NB4 (cell line): ENCODE results near the gene ARCN1.
A peak's percentile ranks its signal among the peaks of the same experiment; 100 is the strongest.

Experiments used
- POLR2A ChIP-seq: IDR thresholded peaks from 2 replicates; pipeline ENCODE4 v1.6.1; 2011; ENCODE audit warnings: mild to moderate bottlenecking; ENCODE audit not compliant: insufficient read length; ENCODE audit errors: extremely low read depth
- TF ChIP-seq, protein P1 (sequence below): IDR thresholded peaks from one replicate; pipeline ENCODE4 v1.5.1; 2012; ENCODE audit warnings: low read depth, low read length

DNA sequence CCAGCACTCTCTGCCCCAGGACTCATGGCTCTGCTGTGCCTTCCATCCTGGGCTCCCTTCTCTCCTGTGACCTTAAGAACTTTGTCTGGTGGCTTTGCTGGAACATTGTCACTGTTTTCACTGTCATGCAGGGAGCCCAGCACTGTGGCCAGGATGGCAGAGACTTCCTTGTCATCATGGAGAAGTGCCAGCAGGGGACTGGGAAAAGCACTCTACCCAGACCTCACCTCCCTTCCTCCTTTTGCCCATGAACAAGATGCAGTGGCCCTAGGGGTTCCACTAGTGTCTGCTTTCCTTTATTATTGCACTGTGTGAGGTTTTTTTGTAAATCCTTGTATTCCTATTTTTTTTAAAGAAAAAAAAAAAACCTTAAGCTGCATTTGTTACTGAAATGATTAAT lies 47.9 kb upstream of the ARCN1 start:
- TF ChIP-seq, protein P1, sequence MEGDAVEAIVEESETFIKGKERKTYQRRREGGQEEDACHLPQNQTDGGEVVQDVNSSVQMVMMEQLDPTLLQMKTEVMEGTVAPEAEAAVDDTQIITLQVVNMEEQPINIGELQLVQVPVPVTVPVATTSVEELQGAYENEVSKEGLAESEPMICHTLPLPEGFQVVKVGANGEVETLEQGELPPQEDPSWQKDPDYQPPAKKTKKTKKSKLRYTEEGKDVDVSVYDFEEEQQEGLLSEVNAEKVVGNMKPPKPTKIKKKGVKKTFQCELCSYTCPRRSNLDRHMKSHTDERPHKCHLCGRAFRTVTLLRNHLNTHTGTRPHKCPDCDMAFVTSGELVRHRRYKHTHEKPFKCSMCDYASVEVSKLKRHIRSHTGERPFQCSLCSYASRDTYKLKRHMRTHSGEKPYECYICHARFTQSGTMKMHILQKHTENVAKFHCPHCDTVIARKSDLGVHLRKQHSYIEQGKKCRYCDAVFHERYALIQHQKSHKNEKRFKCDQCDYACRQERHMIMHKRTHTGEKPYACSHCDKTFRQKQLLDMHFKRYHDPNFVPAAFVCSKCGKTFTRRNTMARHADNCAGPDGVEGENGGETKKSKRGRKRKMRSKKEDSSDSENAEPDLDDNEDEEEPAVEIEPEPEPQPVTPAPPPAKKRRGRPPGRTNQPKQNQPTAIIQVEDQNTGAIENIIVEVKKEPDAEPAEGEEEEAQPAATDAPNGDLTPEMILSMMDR, result peak; percentile 2
- TF ChIP-seq POLR2A, result no peak
